OCI-LY7 (cell line): ENCODE measurements around the gene ELAVL2.

ENCODE experiments used
- CTCF ChIP-seq: fragments of 200-600 bp; sonication (generic); conservative IDR thresholded peaks from 2 replicates; pipeline ENCODE4 v1.5.1; 2014; ENCODE audit warnings: mild to moderate bottlenecking, antibody characterized with exemption, low read length, moderate library complexity, mixed read lengths
- EZH2phosphoT487 ChIP-seq: fragments of 200-600 bp; sonication (generic); IDR thresholded peaks from 2 replicates; pipeline ENCODE4 v1.6.1; 2018; ENCODE audit warnings: low read depth, borderline replicate concordance, mild to moderate bottlenecking, mixed run types, antibody characterized with exemption, low read length, moderate library complexity, mixed read lengths

- TF ChIP-seq CTCF (no peak), EZH2phosphoT487 (no peak)
Observed at GRCh38 chr9:23731353-23731752, 94.7 kb downstream of the ELAVL2 start.
